GM23338 (cell line): ENCODE data around the gene NCOA1.
"Not testable (repeated sequence)": the region's sequence is repeated elsewhere in the genome, so short reads cannot be mapped to it uniquely, and the experiment has no call there.

Experiments
- CREB1 ChIP-seq: fragments of 250-450 bp; sonication (Bioruptor Pico); IDR thresholded peaks from 2 replicates; pipeline ENCODE4 v1.5.0; 2020; ENCODE audit warnings: low read depth, mild to moderate bottlenecking, moderate library complexity
- EZH2 ChIP-seq: fragments of 200-600 bp; sonication (generic); IDR thresholded peaks from one replicate; pipeline ENCODE4 v1.8.0; 2017; ENCODE audit warnings: antibody characterized with exemption, mild to moderate bottlenecking, low read depth; ENCODE audit not compliant: unreplicated experiment
- EZH2phosphoT487 ChIP-seq: fragments of 200-600 bp; sonication (generic); IDR thresholded peaks from one replicate; pipeline ENCODE4 v1.8.1; 2018; ENCODE audit warnings: antibody characterized with exemption; ENCODE audit not compliant: unreplicated experiment
- JUNB ChIP-seq: IDR thresholded peaks from one replicate; pipeline ENCODE4 v1.6.1; 2016; ENCODE audit warnings: antibody characterized with exemption; ENCODE audit not compliant: unreplicated experiment
- POLR2AphosphoS5 ChIP-seq: IDR thresholded peaks from 2 replicates; pipeline ENCODE4 v1.6.1; 2016; ENCODE audit warnings: antibody characterized with exemption, low read depth
- REST ChIP-seq: IDR thresholded peaks from one replicate; pipeline ENCODE4 v1.6.1; 2018; ENCODE audit warnings: antibody characterized with exemption; ENCODE audit not compliant: unreplicated experiment
- ZNF331 ChIP-seq: fragments of 250-450 bp; sonication (Bioruptor Pico); IDR thresholded peaks from 2 replicates; pipeline ENCODE4 v1.5.0; 2020; ENCODE audit warnings: low read depth, mild to moderate bottlenecking, moderate library complexity
- TF ChIP-seq, protein P1 (sequence below), 2 experiments: fragments of 200-600 bp in 1 of 2; sonication (generic) in 1 of 2; conservative IDR thresholded peaks; 2 replicates each; pipeline versions ENCODE4 v1.5.1 to v1.6.1; 2016 to 2017; ENCODE audit warnings: antibody characterized with exemption in 2 of 2, low read depth in 2 of 2, mild to moderate bottlenecking in 2 of 2, moderate library complexity in 1 of 2

DNA sequence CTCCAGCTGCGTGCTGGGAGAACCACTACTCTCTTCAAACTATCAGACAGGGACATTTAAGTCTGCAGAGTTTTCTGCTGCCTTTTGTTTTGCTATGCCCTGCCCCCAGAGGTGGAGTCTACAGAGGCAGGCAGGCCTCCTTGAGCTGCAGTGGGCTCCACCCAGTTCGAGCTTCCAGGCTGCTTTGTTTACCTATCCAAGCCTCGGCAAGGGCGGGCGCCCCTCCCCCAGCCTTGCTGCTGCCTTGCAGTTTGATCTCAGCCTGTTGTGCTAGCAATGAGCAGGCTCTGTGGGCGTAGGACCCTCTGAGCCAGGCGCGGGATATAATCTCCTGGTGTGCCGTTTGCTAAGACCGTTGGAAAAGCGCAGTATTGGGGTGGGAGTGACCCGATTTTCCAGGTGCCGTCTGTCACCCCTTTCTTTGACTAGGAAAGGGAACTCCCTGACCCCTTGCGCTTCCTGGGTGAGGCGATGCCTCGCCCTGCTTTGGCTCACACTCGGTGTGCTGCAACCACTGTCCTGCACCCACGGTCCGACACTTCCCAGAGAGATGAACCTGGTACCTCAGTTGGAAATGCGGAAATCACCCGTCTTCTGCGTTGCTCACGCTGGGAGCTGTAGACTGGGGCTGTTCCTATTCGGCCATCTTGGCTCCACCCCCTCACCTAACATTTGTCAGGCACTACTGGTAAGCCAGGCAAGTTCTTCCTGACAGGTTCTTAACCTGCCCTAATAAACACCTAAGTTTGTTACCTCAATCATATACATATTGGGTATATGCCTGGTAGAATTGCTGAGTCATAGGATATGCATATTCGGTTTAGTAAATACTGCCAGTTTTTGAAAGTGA lies 315.0 kb downstream of the NCOA1 start:
- TF ChIP-seq POLR2AphosphoS5; EZH2; REST; CREB1 (CRISPR knock-in tag); ZNF331 (CRISPR knock-in tag); EZH2phosphoT487; JUNB: not testable (repeated sequence)
- TF ChIP-seq, protein P1, sequence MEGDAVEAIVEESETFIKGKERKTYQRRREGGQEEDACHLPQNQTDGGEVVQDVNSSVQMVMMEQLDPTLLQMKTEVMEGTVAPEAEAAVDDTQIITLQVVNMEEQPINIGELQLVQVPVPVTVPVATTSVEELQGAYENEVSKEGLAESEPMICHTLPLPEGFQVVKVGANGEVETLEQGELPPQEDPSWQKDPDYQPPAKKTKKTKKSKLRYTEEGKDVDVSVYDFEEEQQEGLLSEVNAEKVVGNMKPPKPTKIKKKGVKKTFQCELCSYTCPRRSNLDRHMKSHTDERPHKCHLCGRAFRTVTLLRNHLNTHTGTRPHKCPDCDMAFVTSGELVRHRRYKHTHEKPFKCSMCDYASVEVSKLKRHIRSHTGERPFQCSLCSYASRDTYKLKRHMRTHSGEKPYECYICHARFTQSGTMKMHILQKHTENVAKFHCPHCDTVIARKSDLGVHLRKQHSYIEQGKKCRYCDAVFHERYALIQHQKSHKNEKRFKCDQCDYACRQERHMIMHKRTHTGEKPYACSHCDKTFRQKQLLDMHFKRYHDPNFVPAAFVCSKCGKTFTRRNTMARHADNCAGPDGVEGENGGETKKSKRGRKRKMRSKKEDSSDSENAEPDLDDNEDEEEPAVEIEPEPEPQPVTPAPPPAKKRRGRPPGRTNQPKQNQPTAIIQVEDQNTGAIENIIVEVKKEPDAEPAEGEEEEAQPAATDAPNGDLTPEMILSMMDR (conservative IDR thresholded peaks at IDR 0.05; ENCODE audit: low read depth in 2 of 2), result not testable (repeated sequence)
